SK-N-SH (cell line): Measurements from ENCODE around the gene CD200. TPM values are rescaled to one million over a fixed set of nuclear protein-coding genes. Genes with fewer than 3 reads are reported as not detected.

ENCODE experiments used
- CTCF ChIA-PET: fragments of 300-600, 350-600 bp; formaldehyde crosslinking; extraction: SDS; loops from one replicate; lab custom pipeline; 2021; lab: Yijun Ruan, JAX
- POLR2A ChIA-PET: fragments of 350-600 bp; sonication (Branson Sonifier 250); formaldehyde crosslinking; extraction: SDS; loops from one replicate; lab custom pipeline; 2020; ENCODE audit warnings: antibody characterized with exemption, inconsistent platforms; lab: Yijun Ruan, JAX
- DNase-seq: peaks from one replicate; pipeline ENCODE4 v3.0.0; 2012
- H2AFZ ChIP-seq: fragments of 200-600 bp; sonication (generic); 2 replicates; pipeline ENCODE4 v1.8.1; 2016; ENCODE audit warnings: antibody characterized with exemption, mild to moderate bottlenecking, low read depth
- H3F3A ChIP-seq: fragments of 200-600 bp; sonication (generic); replicated peaks from 2 replicates; pipeline ENCODE3; 2016; ENCODE audit warnings: antibody characterized with exemption, mild to moderate bottlenecking; ENCODE audit not compliant: insufficient read depth
- H3K27ac ChIP-seq, 2 experiments: fragments of 200-500 bp in 1 of 2; fragments of 200-600 bp in 1 of 2; sonication (Bioruptor generic) in 1 of 2; sonication (generic), shearing (Covaris generic) in 1 of 2; 2 replicates each; pipeline versions ENCODE4 v1.5.1 to v1.6.1; 2014 to 2016; ENCODE audit warnings: low read depth in 2 of 2, inconsistent platforms in 1 of 2, low read length in 1 of 2, mild to moderate bottlenecking in 1 of 2, mixed read lengths in 1 of 2
- H3K27me3 ChIP-seq: fragments of 200-600 bp; sonication (generic), shearing (Covaris generic); 2 replicates; pipeline ENCODE4 v1.6.1; 2016; ENCODE audit warnings: mixed run types; ENCODE audit not compliant: insufficient read depth
- H3K36me3 ChIP-seq, 2 experiments: fragments of 200-500 bp in 1 of 2; fragments of 200-600 bp in 1 of 2; sonication (Bioruptor generic) in 1 of 2; sonication (generic) in 1 of 2; replicated peaks in 1 of 2; 2 replicates each; pipeline versions ENCODE3 to v1.5.1; 2014 to 2016; ENCODE audit warnings: low read length in 1 of 2, mild to moderate bottlenecking in 1 of 2; ENCODE audit not compliant: insufficient read depth in 2 of 2, control insufficient read depth in 1 of 2
- H3K4me1 ChIP-seq, 2 experiments: fragments of 200-500 bp in 1 of 2; fragments of 200-600 bp in 1 of 2; sonication (Bioruptor generic) in 1 of 2; sonication (generic), shearing (Covaris generic) in 1 of 2; 2 replicates each; pipeline versions ENCODE4 v1.5.1 to v1.6.1; 2014 to 2016; ENCODE audit warnings: low read depth in 1 of 2, low read length in 1 of 2, mixed run types in 1 of 2; ENCODE audit not compliant: insufficient read depth in 2 of 2, control insufficient read depth in 1 of 2
- H3K4me2 ChIP-seq: fragments of 200-600 bp; sonication (generic), shearing (Covaris generic); 2 replicates; pipeline ENCODE4 v1.6.1; 2017; ENCODE audit warnings: mixed run types
- H3K4me3 ChIP-seq, 2 experiments: fragments of 200-500 bp in 1 of 2; fragments of 200-600 bp in 1 of 2; sonication (Bioruptor generic) in 1 of 2; sonication (generic), shearing (Covaris generic) in 1 of 2; 2 replicates each; pipeline versions ENCODE4 v1.5.1 to v1.8.1; 2014 to 2016; ENCODE audit warnings: low read depth in 2 of 2, inconsistent platforms in 1 of 2, low read length in 1 of 2, mild to moderate bottlenecking in 1 of 2, mixed read lengths in 1 of 2, moderate library complexity in 1 of 2
- H3K79me2 ChIP-seq: fragments of 200-600 bp; sonication (generic); 2 replicates; pipeline ENCODE4 v1.8.1; 2017; ENCODE audit warnings: mild to moderate bottlenecking; ENCODE audit not compliant: insufficient read depth
- H3K9ac ChIP-seq: fragments of 200-600 bp; sonication (generic); 2 replicates; pipeline ENCODE4 v1.6.1; 2017; ENCODE audit warnings: mixed run types
- H3K9me2 ChIP-seq: fragments of 200-600 bp; sonication (generic); 2 replicates; pipeline ENCODE4 v1.6.1; 2017; ENCODE audit warnings: mixed run types
- H3K9me3 ChIP-seq: fragments of 200-600 bp; sonication (generic); 2 replicates; pipeline ENCODE4 v1.6.1; 2017; ENCODE audit warnings: mixed run types, mild to moderate bottlenecking, moderate library complexity
- H4K20me1 ChIP-seq: fragments of 200-600 bp; sonication (generic); 2 replicates; pipeline ENCODE4 v1.6.1; 2017; ENCODE audit warnings: mild to moderate bottlenecking, mixed run types; ENCODE audit not compliant: insufficient read depth
- CHD2 ChIP-seq: fragments of 150-350 bp; IDR thresholded peaks from 2 replicates; pipeline ENCODE4 v1.6.1; 2018; ENCODE audit warnings: low read length; ENCODE audit not compliant: partially characterized antibody
- EP300 ChIP-seq, 2 experiments: IDR thresholded peaks; 2 replicates each; pipeline versions ENCODE4 v1.4.0 to v1.6.1; 2012; ENCODE audit warnings: borderline replicate concordance in 1 of 2, low read depth in 1 of 2, low read length in 1 of 2
- EZH2phosphoT487 ChIP-seq: fragments of 200-600 bp; sonication (generic); IDR thresholded peaks from 2 replicates; pipeline ENCODE4 v1.6.1; 2017; ENCODE audit warnings: low read depth, mixed run types, mild to moderate bottlenecking, antibody characterized with exemption, moderate library complexity, borderline replicate concordance
- FOSL2 ChIP-seq: IDR thresholded peaks from 2 replicates; pipeline ENCODE4 v1.4.0; 2012; ENCODE audit warnings: low read depth, mild to moderate bottlenecking, moderate library complexity, borderline replicate concordance
- GABPA ChIP-seq: IDR thresholded peaks from 2 replicates; pipeline ENCODE4 v1.4.0; 2012; ENCODE audit warnings: low read depth, mild to moderate bottlenecking
- IRF3 ChIP-seq: fragments of 150-350 bp; IDR thresholded peaks from 2 replicates; pipeline ENCODE4 v1.6.1; 2016; ENCODE audit warnings: mild to moderate bottlenecking, low read depth, low read length
- JUND ChIP-seq: IDR thresholded peaks from 2 replicates; pipeline ENCODE4 v1.4.0; 2012
- MEF2A ChIP-seq: IDR thresholded peaks from 2 replicates; pipeline ENCODE4 v1.4.0; 2012; ENCODE audit warnings: low read depth, borderline replicate concordance
- NRF1 ChIP-seq: IDR thresholded peaks from 2 replicates; pipeline ENCODE4 v1.6.1; 2012; ENCODE audit warnings: low read depth, mild to moderate bottlenecking, low read length
- PBX3 ChIP-seq: IDR thresholded peaks from 2 replicates; pipeline ENCODE4; 2012
- POLR2AphosphoS5 ChIP-seq: IDR thresholded peaks from 2 replicates; pipeline ENCODE4 v1.6.1; 2012; ENCODE audit warnings: low read depth, low read length
- RAD21 ChIP-seq: IDR thresholded peaks from 2 replicates; pipeline ENCODE4 v1.6.1; 2012; ENCODE audit warnings: mild to moderate bottlenecking, low read length
- REST ChIP-seq: IDR thresholded peaks from 2 replicates; pipeline ENCODE4 v1.6.1; 2012; ENCODE audit warnings: mild to moderate bottlenecking, low read depth, low read length, moderate library complexity
- RXRA ChIP-seq: IDR thresholded peaks from 2 replicates; pipeline ENCODE4 v1.4.0; 2012; ENCODE audit warnings: low read depth, mild to moderate bottlenecking, borderline replicate concordance
- SIN3A ChIP-seq: IDR thresholded peaks from 2 replicates; pipeline ENCODE4 v1.6.1; 2012; ENCODE audit warnings: low read depth, mild to moderate bottlenecking, low read length, moderate library complexity, borderline replicate concordance
- TCF12 ChIP-seq: IDR thresholded peaks from 2 replicates; pipeline ENCODE4 v1.4.0; 2012
- TEAD4 ChIP-seq: IDR thresholded peaks from 2 replicates; pipeline ENCODE4 v1.4.0; 2012; ENCODE audit warnings: mild to moderate bottlenecking, borderline replicate concordance; ENCODE audit not compliant: insufficient read depth
- YY1 ChIP-seq: IDR thresholded peaks from 2 replicates; pipeline ENCODE4 v1.4.0; 2012; ENCODE audit warnings: low read depth, mild to moderate bottlenecking
- ZBTB33 ChIP-seq: IDR thresholded peaks from 2 replicates; pipeline ENCODE4 v1.4.0; 2012; ENCODE audit warnings: low read depth, borderline replicate concordance
- WGBS: methylation state at CpG from one replicate; pipeline ENCODE4 v1.1.6; 2017; ENCODE audit warnings: low lambda C conversion rate; 5-methylcytosine and 5-hydroxymethylcytosine counted together
- polyA plus RNA-seq, 3 experiments: library from polyadenylated mRNA; depleted of rRNA; stranded (reverse); fragments of >200 nt; gene quantifications; 2 replicates each; pipeline ENCODE4 v1.2.3, GENCODE V29; 2012

CD200 gene
- polyA plus RNA-seq, 1 of the 3 experiments (the other 2 are of a cell fraction): 1.1 TPM

GRCh38 chr3:112374333-112374734, 41.4 kb downstream of the CD200 start:
- 63% methylated on average over 5 of the region's 5 CpGs for WGBS
- H3K9me2 ChIP-seq: no peaks in the 10 kb centered on the region
- no peak overlapping the region for H3K4me2 ChIP-seq
- H3K27me3 ChIP-seq: no peaks in the 10 kb centered on the region
- H2AFZ ChIP-seq: no peak overlapping the region
- no peak overlapping the region for H3K4me3 ChIP-seq
- no peak for DNase-seq
- ChIA-PET POLR2A (interaction anchor here (0.5 kb wide), 1 partner anchor 22 kb away, joined by 3 read pairs; no protein-coding TSS in a partner anchor), CTCF (interaction anchor here (0.7 kb wide), 1 partner anchor 80 kb away, joined by 3 read pairs; no protein-coding TSS in a partner anchor)
- no peaks in the 10 kb centered on the region for H3K9me3 ChIP-seq
- no peaks in the 10 kb centered on the region for H3F3A ChIP-seq
- H3K36me3 ChIP-seq: no peaks in the 10 kb centered on the region
- peaks cover 0 to 19% of the 10 kb centered on the region in 2 experiments; a peak in 1 of 4 replicates for H3K4me1 ChIP-seq
- no peaks in the 10 kb centered on the region for H4K20me1 ChIP-seq
- H3K27ac ChIP-seq: no peak overlapping the region
- no peaks in the 10 kb centered on the region for H3K79me2 ChIP-seq
- no peak overlapping the region for H3K9ac ChIP-seq
- no peak for TF ChIP-seq JUND
- TF ChIP-seq SIN3A: no peak
- TF ChIP-seq TCF12: no peak
- TF ChIP-seq IRF3: no peak
- TF ChIP-seq EP300 (IDR thresholded peaks at IDR 0.05; ENCODE audit: borderline replicate concordance in 1 of 2, low read depth in 1 of 2, low read length in 1 of 2): no peak
- TF ChIP-seq RAD21: no peak
- TF ChIP-seq REST: no peak
- TF ChIP-seq MEF2A: no peak
- no peak for TF ChIP-seq GABPA

GRCh38 chr3:112375117-112375516, 42.2 kb downstream of the CD200 start:
- H3K9me3 ChIP-seq: no peaks in the 10 kb centered on the region
- no peak for DNase-seq
- H3K4me2 ChIP-seq: no peak overlapping the region
- peaks cover 0 to 19% of the 10 kb centered on the region in 2 experiments; a peak in 1 of 4 replicates for H3K4me1 ChIP-seq
- no peaks in the 10 kb centered on the region for H3K27me3 ChIP-seq
- no peak overlapping the region for H2AFZ ChIP-seq
- H3K27ac ChIP-seq: no peak overlapping the region
- H3F3A ChIP-seq: no peaks in the 10 kb centered on the region
- ChIA-PET POLR2A (interaction anchor here (0.5 kb wide), 1 partner anchor 22 kb away, joined by 3 read pairs; no protein-coding TSS in a partner anchor), CTCF (no interaction called here)
- no peaks in the 10 kb centered on the region for H3K9me2 ChIP-seq
- H3K9ac ChIP-seq: no peak overlapping the region
- H4K20me1 ChIP-seq: no peaks in the 10 kb centered on the region
- no peak for TF ChIP-seq RXRA
- no peak for TF ChIP-seq PBX3
- no peak for TF ChIP-seq MEF2A
- TF ChIP-seq CHD2: no peak
- no peak for TF ChIP-seq FOSL2
- no peak for TF ChIP-seq TEAD4
- no peak for TF ChIP-seq ZBTB33
- no peak for TF ChIP-seq POLR2AphosphoS5
- no peak for TF ChIP-seq TCF12
- no peak for TF ChIP-seq GABPA
- TF ChIP-seq YY1: no peak
- TF ChIP-seq NRF1: no peak
- no peak for TF ChIP-seq EZH2phosphoT487
- no peak for TF ChIP-seq EP300 (IDR thresholded peaks at IDR 0.05; ENCODE audit: borderline replicate concordance in 1 of 2, low read depth in 1 of 2, low read length in 1 of 2)
- 47% methylated on average over 1 of the region's 1 CpG for WGBS
- H3K36me3 ChIP-seq: no peaks in the 10 kb centered on the region
- no peaks in the 10 kb centered on the region for H3K79me2 ChIP-seq
- H3K4me3 ChIP-seq: no peak overlapping the region
